Measurements from ENCODE around the gene GPC5.

DNA sequence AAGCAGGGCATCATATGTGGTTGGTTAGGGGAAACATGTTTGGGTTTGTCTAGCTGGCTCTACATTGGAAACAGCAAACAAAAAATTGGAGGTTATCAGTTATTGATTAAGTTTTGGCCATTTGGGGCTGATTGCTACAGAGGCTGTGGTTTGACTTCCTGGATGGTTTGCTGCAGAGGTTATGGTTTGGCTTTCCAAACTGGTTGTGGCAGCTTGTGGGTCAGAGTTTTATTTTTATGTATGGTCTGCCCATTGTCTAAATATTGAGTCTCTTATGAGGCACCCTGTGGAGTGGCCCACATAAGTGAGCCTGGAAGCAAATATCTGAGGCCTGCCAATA lies 261.6 kb downstream of the GPC5 start:
- TF ChIP-seq SP1 (IDR thresholded peaks at IDR 0.05) (no peak), ARNT (IDR thresholded peaks at IDR 0.05) (no peak), FOXM1 (IDR thresholded peaks at IDR 0.05; ENCODE audit: borderline replicate concordance) (no peak)

Measured in HEK293T (cell line).